GM23338 (cell line): ENCODE results near the gene IGSF1. TPM values are rescaled to one million over a fixed set of nuclear protein-coding genes. Genes with fewer than 3 reads are reported as not detected.

ENCODE experiments used
- ATAC-seq: fragments of 200-7000 bp; cut with Tn5 transposase; 3 replicates; pipeline ENCODE4 v1.9.1; 2020
- DNase-seq: peaks from one replicate; pipeline ENCODE4 v3.0.0-alpha.2; 2015; ENCODE audit warnings: low spot score
- H2AFZ ChIP-seq: fragments of 200-600 bp; sonication (generic); 2 replicates; pipeline ENCODE4 v1.8.0; 2016; ENCODE audit warnings: antibody characterized with exemption, mild to moderate bottlenecking, moderate library complexity
- H3F3A ChIP-seq: fragments of 200-600 bp; sonication (generic); replicated peaks from 2 replicates; pipeline ENCODE4 v1.8.0; 2017; ENCODE audit warnings: antibody characterized with exemption, mixed run types, low read depth
- H3K27ac ChIP-seq: fragments of 200-600 bp; sonication (generic); 2 replicates; pipeline ENCODE4 v1.6.1; 2016; ENCODE audit warnings: low read depth
- H3K27me3 ChIP-seq: fragments of 200-600 bp; sonication (generic); 2 replicates; pipeline ENCODE4 v1.8.0; 2016; ENCODE audit warnings: mild to moderate bottlenecking, mixed run types, moderate library complexity; ENCODE audit not compliant: insufficient read depth
- H3K36me3 ChIP-seq: fragments of 200-600 bp; sonication (generic); 2 replicates; pipeline ENCODE4 v1.8.0; 2016; ENCODE audit warnings: mild to moderate bottlenecking; ENCODE audit not compliant: insufficient read depth
- H3K4me1 ChIP-seq: fragments of 200-600 bp; sonication (generic); 2 replicates; pipeline ENCODE4 v1.8.0; 2016; ENCODE audit warnings: mild to moderate bottlenecking, moderate library complexity; ENCODE audit not compliant: insufficient read depth
- H3K4me2 ChIP-seq: fragments of 200-600 bp; sonication (generic); 2 replicates; pipeline ENCODE4 v1.7.1; 2017; ENCODE audit warnings: mixed run types
- H3K4me3 ChIP-seq: fragments of 200-600 bp; sonication (generic); 2 replicates; pipeline ENCODE4 v1.6.1; 2016; ENCODE audit warnings: mixed run types
- H3K79me2 ChIP-seq: fragments of 200-600 bp; sonication (generic); replicated peaks from 2 replicates; pipeline ENCODE4 v1.8.0; 2017; ENCODE audit warnings: mild to moderate bottlenecking; ENCODE audit not compliant: insufficient read depth
- H3K9me2 ChIP-seq: fragments of 200-600 bp; sonication (generic); 2 replicates; pipeline ENCODE4 v1.8.0; 2017; ENCODE audit not compliant: insufficient read depth
- H4K20me1 ChIP-seq: fragments of 200-600 bp; sonication (generic); replicated peaks from 2 replicates; pipeline ENCODE4 v1.8.0; 2017; ENCODE audit warnings: mild to moderate bottlenecking; ENCODE audit not compliant: insufficient read depth
- H3K27ac Mint-ChIP-seq: 2 replicates; pipeline ENCODE4 v1.8.0; 2020; ENCODE audit warnings: inconsistent platforms, mild to moderate bottlenecking, moderate library complexity, mixed read lengths
- H3K27me3 Mint-ChIP-seq: 3 replicates; pipeline ENCODE4 v1.8.0; 2022; ENCODE audit warnings: low read depth, mild to moderate bottlenecking, moderate library complexity, mixed read lengths, inconsistent platforms; ENCODE audit not compliant: insufficient read depth, poor library complexity
- H3K36me3 Mint-ChIP-seq: 3 replicates; pipeline ENCODE4 v1.8.0; 2021; ENCODE audit warnings: low read depth, mild to moderate bottlenecking, inconsistent platforms, moderate library complexity, mixed read lengths
- H3K4me1 Mint-ChIP-seq: 3 replicates; pipeline ENCODE4 v1.8.0; 2020; ENCODE audit warnings: mild to moderate bottlenecking, inconsistent platforms, mixed read lengths
- H3K4me3 Mint-ChIP-seq: 3 replicates; pipeline ENCODE4 v1.8.0; 2021; ENCODE audit warnings: moderate library complexity, mild to moderate bottlenecking, inconsistent platforms, mixed read lengths
- H3K9me3 Mint-ChIP-seq: 3 replicates; pipeline ENCODE4 v1.8.0; 2020; ENCODE audit warnings: moderate library complexity, mild to moderate bottlenecking, inconsistent platforms, mixed read lengths
- CTCF ChIP-seq, 2 experiments: fragments of 200-600 bp in 1 of 2; sonication (generic) in 1 of 2; conservative IDR thresholded peaks; 2 replicates each; pipeline versions ENCODE4 v1.5.1 to v1.6.1; 2016 to 2017; ENCODE audit warnings: antibody characterized with exemption in 2 of 2, low read depth in 2 of 2, mild to moderate bottlenecking in 2 of 2, moderate library complexity in 1 of 2
- ETS1 ChIP-seq: IDR thresholded peaks from 2 replicates; pipeline ENCODE4 v1.6.1; 2016; ENCODE audit warnings: antibody characterized with exemption
- JUNB ChIP-seq: IDR thresholded peaks from one replicate; pipeline ENCODE4 v1.6.1; 2016; ENCODE audit warnings: antibody characterized with exemption; ENCODE audit not compliant: unreplicated experiment
- POLR2AphosphoS5 ChIP-seq: IDR thresholded peaks from 2 replicates; pipeline ENCODE4 v1.6.1; 2016; ENCODE audit warnings: antibody characterized with exemption, low read depth
- STAT1 ChIP-seq: IDR thresholded peaks from one replicate; pipeline ENCODE4 v1.6.1; 2016; ENCODE audit warnings: antibody characterized with exemption; ENCODE audit not compliant: unreplicated experiment
- ZNF114 ChIP-seq: fragments of 250-450 bp; sonication (Bioruptor Pico); IDR thresholded peaks from 2 replicates; pipeline ENCODE4 v1.5.0; 2020; ENCODE audit warnings: mild to moderate bottlenecking, moderate library complexity
- ZNF331 ChIP-seq: fragments of 250-450 bp; sonication (Bioruptor Pico); IDR thresholded peaks from 2 replicates; pipeline ENCODE4 v1.5.0; 2020; ENCODE audit warnings: low read depth, mild to moderate bottlenecking, moderate library complexity
- polyA plus RNA-seq: library from polyadenylated mRNA; unstranded; fragments of >200 nt; fragmentation: Nextera tagmentation; extraction: Ambion mirVana; gene quantifications from 2 replicates; pipeline ENCODE4 v1.2.1, GENCODE V29; 2016
- total RNA-seq: library from RNA; depleted of rRNA; stranded (reverse); fragments of >200 nt; shearing (Covaris generic); gene quantifications from 2 replicates; pipeline ENCODE4 v1.2.3, GENCODE V29; 2014

IGSF1 gene
- total and polyA plus RNA-seq, 2 experiments from 2014 or later, result 12.8 to 19.5 TPM

GRCh38 chrX:131239057-131239456, 50.0 kb downstream of the IGSF1 start (continued):
- TF ChIP-seq ETS1 (no peak), POLR2AphosphoS5 (no peak), JUNB (no peak), STAT1 (no peak), ZNF331 (CRISPR knock-in tag) (no peak), ZNF114 (CRISPR knock-in tag) (no peak)

GRCh38 chrX:131237363-131237762, 51.7 kb downstream of the IGSF1 start:
- no peaks in the 10 kb centered on the region for H3K79me2 ChIP-seq
- H3K4me1 Mint-ChIP-seq, result peaks cover 11% of the 10 kb centered on the region

More at GRCh38 chrX:131237363-131237762, 51.7 kb downstream of the IGSF1 start:
- no peak overlapping the region for H2AFZ ChIP-seq
- H3K27me3 ChIP-seq, result no peaks in the 10 kb centered on the region
- no peaks in the 10 kb centered on the region for H3K9me3 Mint-ChIP-seq
- ATAC-seq, result no peak
- TF ChIP-seq STAT1 (no peak), CTCF (conservative IDR thresholded peaks at IDR 0.05; ENCODE audit: low read depth in 2 of 2) (peak; percentile 20 to 23; a peak in 1 of 4 replicates)
- no peak overlapping the region for H3K4me2 ChIP-seq
- no peaks in the 10 kb centered on the region for H3K4me1 ChIP-seq
- no peak overlapping the region for H3K4me3 ChIP-seq
- no peaks in the 10 kb centered on the region for H3F3A ChIP-seq
- no peak overlapping the region for H3K27ac Mint-ChIP-seq
- H3K36me3 ChIP-seq, result no peaks in the 10 kb centered on the region
- no peaks in the 10 kb centered on the region; the same call in 2 of the 3 replicates for H3K36me3 Mint-ChIP-seq
- H3K9me2 ChIP-seq, result no peaks in the 10 kb centered on the region
- no peak overlapping the region for H3K27ac ChIP-seq
- peak; percentile 13 for DNase-seq
- H3K4me3 Mint-ChIP-seq, result no peak overlapping the region
- H4K20me1 ChIP-seq, result no peaks in the 10 kb centered on the region
- H3K27me3 Mint-ChIP-seq, result no peaks in the 10 kb centered on the region
